Endothelial cell of umbilical vein (primary cell): Measurements from ENCODE around the gene PELI2. TPM values are rescaled to one million over a fixed set of nuclear protein-coding genes. Genes with fewer than 3 reads are reported as not detected.

Experiments used
- BruUV-seq: library from RNA; stranded (reverse); fragments of 400-500 nt; replicated peaks from 2 replicates; lab custom pipeline; 2021; lab: Mats Ljungman, UMichigan
- CTCF ChIA-PET: fragments of 300-600, 350-600 bp; sonication (Branson Sonifier 250); formaldehyde crosslinking; loops from one replicate; lab custom pipeline; 2021; ENCODE audit warnings: antibody characterized with exemption, inconsistent platforms; lab: Charles Lee
- POLR2A ChIA-PET: fragments of 300-600, 350-600 bp; sonication (Branson Sonifier 250); formaldehyde crosslinking; loops from one replicate; lab custom pipeline; 2021; ENCODE audit warnings: antibody characterized with exemption, inconsistent platforms; lab: Charles Lee
- DNase-seq: peaks from one replicate; pipeline ENCODE4 v3.0.0-alpha.2; 2011; ENCODE audit warnings: low read depth, low spot score
- FAIRE-seq: peaks from 2 replicates; lab custom pipeline; 2011; peaks lifted over from hg19 to GRCh38; lab: Jason Lieb, UNC
- H2AFZ ChIP-seq: 2 replicates; pipeline ENCODE4 v1.6.0; 2012; ENCODE audit warnings: low read depth, low read length, control low read depth, inconsistent platforms
- H3K27ac ChIP-seq: 2 replicates; pipeline ENCODE4 v1.5.1; 2011; ENCODE audit warnings: low read depth, mild to moderate bottlenecking, control low read depth, low read length, moderate library complexity; ENCODE audit not compliant: insufficient read depth
- H3K27me3 ChIP-seq, 2 experiments: 2 replicates each; pipeline versions ENCODE4 v1.6.0 to v1.6.1; 2011; ENCODE audit warnings: low read length in 2 of 2, mixed read lengths in 1 of 2; ENCODE audit not compliant: control insufficient read depth in 2 of 2, insufficient read depth in 2 of 2
- H3K36me3 ChIP-seq, 2 experiments: 2 replicates in 1 of 2; 3 replicates in 1 of 2; pipeline ENCODE4 v1.5.1; 2011; ENCODE audit warnings: low read length in 2 of 2, mild to moderate bottlenecking in 1 of 2, moderate library complexity in 1 of 2; ENCODE audit not compliant: control insufficient read depth in 2 of 2, insufficient read depth in 2 of 2; ENCODE audit errors: extremely low read depth in 1 of 2
- H3K4me1 ChIP-seq: 3 replicates; pipeline ENCODE4 v1.5.1; 2011; ENCODE audit warnings: mild to moderate bottlenecking, low read length; ENCODE audit not compliant: control insufficient read depth, insufficient read depth; ENCODE audit errors: extremely low read depth
- H3K4me2 ChIP-seq: 2 replicates; pipeline ENCODE4 v1.6.1; 2011; ENCODE audit warnings: low read length, control low read depth, mixed read lengths; ENCODE audit not compliant: insufficient read depth
- H3K4me3 ChIP-seq, 3 experiments: fragments of 200-600 bp in 1 of 3; sonication (generic), shearing (Covaris generic) in 1 of 3; replicated peaks in 1 of 3; 2 replicates each; pipeline ENCODE4 v1.5.1; 2011 to 2016; ENCODE audit warnings: control low read depth in 3 of 3, low read length in 3 of 3, mild to moderate bottlenecking in 2 of 3, inconsistent platforms in 1 of 3, low read depth in 1 of 3, moderate library complexity in 1 of 3; ENCODE audit not compliant: insufficient read depth in 1 of 3
- H3K79me2 ChIP-seq: 2 replicates; pipeline ENCODE4 v1.6.0; 2012; ENCODE audit warnings: low read length, inconsistent platforms; ENCODE audit not compliant: control insufficient read depth, insufficient read depth
- H3K9ac ChIP-seq: replicated peaks from 2 replicates; pipeline ENCODE3; 2011; ENCODE audit warnings: low read length, control low read depth; ENCODE audit not compliant: insufficient read depth; ENCODE audit errors: extremely low read depth
- H3K9me1 ChIP-seq: replicated peaks from 3 replicates; pipeline ENCODE4 v1.6.0; 2011; ENCODE audit warnings: mild to moderate bottlenecking, low read length; ENCODE audit not compliant: control insufficient read depth, insufficient read depth; ENCODE audit errors: extremely low read depth
- H3K9me3 ChIP-seq: replicated peaks from 2 replicates; pipeline ENCODE4 v1.5.1; 2012; ENCODE audit warnings: low read length, inconsistent platforms; ENCODE audit not compliant: control insufficient read depth, insufficient read depth
- H4K20me1 ChIP-seq: replicated peaks from 2 replicates; pipeline ENCODE3; 2011; ENCODE audit warnings: mild to moderate bottlenecking, low read length; ENCODE audit not compliant: control insufficient read depth, insufficient read depth; ENCODE audit errors: extremely low read depth
- CTCF ChIP-seq, 2 donors: IDR thresholded peaks; 1 replicate in 1 of 2; 2 replicates in 1 of 2; pipeline ENCODE4 v1.5.1; 2011; ENCODE audit warnings: low read length in 2 of 2, mild to moderate bottlenecking in 2 of 2, moderate library complexity in 2 of 2, control low read depth in 1 of 2, inconsistent platforms in 1 of 2, low read depth in 1 of 2; ENCODE audit not compliant: insufficient read depth in 1 of 2; ENCODE audit errors: extremely low read depth in 1 of 2
- EZH2 ChIP-seq: IDR thresholded peaks from 2 replicates; pipeline ENCODE4 v1.6.1; 2012; ENCODE audit warnings: borderline replicate concordance, low read depth, mild to moderate bottlenecking, moderate library complexity, low read length, inconsistent platforms; ENCODE audit not compliant: severe bottlenecking
- FOS ChIP-seq: IDR thresholded peaks from 2 replicates; pipeline ENCODE4 v1.6.1; 2011; ENCODE audit warnings: mild to moderate bottlenecking, low read length, moderate library complexity, borderline replicate concordance; ENCODE audit not compliant: insufficient read depth
- GATA2 ChIP-seq: IDR thresholded peaks from 2 replicates; pipeline ENCODE4 v1.7.0; 2011; ENCODE audit warnings: low read depth, mild to moderate bottlenecking, moderate library complexity, mixed read lengths, low read length; ENCODE audit not compliant: insufficient read length, insufficient read depth
- JUN ChIP-seq: IDR thresholded peaks from 2 replicates; pipeline ENCODE4 v1.6.1; 2011; ENCODE audit warnings: borderline replicate concordance, low read depth; ENCODE audit not compliant: insufficient read length, insufficient read depth
- MAX ChIP-seq: IDR thresholded peaks from 2 replicates; pipeline ENCODE4 v1.6.1; 2011; ENCODE audit not compliant: insufficient read depth, insufficient read length
- MYC ChIP-seq: IDR thresholded peaks from one replicate; pipeline ENCODE4 v1.6.1; 2011; ENCODE audit warnings: mild to moderate bottlenecking, low read depth, low read length
- POLR2A ChIP-seq: IDR thresholded peaks from 2 replicates; pipeline ENCODE4 v1.6.1; 2012; ENCODE audit warnings: low read depth, mild to moderate bottlenecking, control low read depth, low read length
- POLR2AphosphoS5 ChIP-seq: IDR thresholded peaks from 2 replicates; pipeline ENCODE4 v1.6.1; 2012; ENCODE audit warnings: low read depth, mild to moderate bottlenecking, control low read depth, low read length, moderate library complexity; ENCODE audit not compliant: insufficient read depth
- dilution Hi-C: fragments of 300-500 bp; cut with MboI; formaldehyde crosslinking; loops from one replicate; pipeline ENCODE4 v1.15.0; 2019; ENCODE audit warnings: low sequenced_read_pairs; ENCODE audit not compliant: extremely low pct_ligation_motif_present
- intact Hi-C: fragments of 100-400 bp; cut with micrococcal nuclease; formaldehyde crosslinking; loops from one replicate; pipeline ENCODE4 v1.10.0; 2022
- polyA plus RNA-seq, 4 experiments: library from polyadenylated mRNA; depleted of rRNA in 3 of 4; stranded (reverse) in 3 of 4; unstranded in 1 of 4; fragments of >200 nt; gene quantifications; 2 replicates each; pipeline versions ENCODE4 v1.2.1 to v1.2.3, GENCODE V29; 2011 to 2012; ENCODE audit warnings: missing spikeins in 1 of 4
- total RNA-seq: library from RNA; stranded (reverse); gene quantifications from 2 replicates; pipeline ENCODE4 v1.2.3, GENCODE V29; 2021

PELI2 gene
- total and polyA plus RNA-seq, 2 donors (not counting 3 experiments of a cell fraction or from before 2014, with no cell fraction given) = 11.5 to 13.0 TPM

GRCh38 chr14:56098021-56098420, 20.2 kb upstream of the PELI2 start:
- no peak overlapping the region for H3K4me3 ChIP-seq
- no TSS peak for BruUV-seq
- H3K27me3 ChIP-seq = peaks cover 18 to 32% of the 10 kb centered on the region in 2 experiments
- H3K9me1 ChIP-seq = no peaks in the 10 kb centered on the region
- CTCF ChIA-PET = interaction anchor here (1.0 to 1.9 kb wide), 2 partner anchors 10 kb away, joined by 4 to 5 read pairs; no protein-coding TSS in a partner anchor
- FAIRE-seq (no peak), DNase-seq (no peak)
- H2AFZ ChIP-seq = no peak overlapping the region
- no peak overlapping the region for H3K4me2 ChIP-seq
- H4K20me1 ChIP-seq = no peaks in the 10 kb centered on the region
- H3K9me3 ChIP-seq = no peaks in the 10 kb centered on the region
- dilution Hi-C loops = no loop called here
- POLR2A ChIA-PET = no interaction called here
- TF ChIP-seq EZH2 (no peak), MYC (no peak), POLR2A (no peak), POLR2AphosphoS5 (no peak), MAX (no peak), CTCF (IDR thresholded peaks at IDR 0.05; ENCODE audit: extremely low read depth in 1 of 2, insufficient read depth in 1 of 2, low read depth in 1 of 2, low read length in 2 of 2) (no peak), GATA2 (no peak), FOS (no peak), JUN (no peak)
- no peaks in the 10 kb centered on the region for H3K36me3 ChIP-seq
- intact Hi-C loops = no loop called here
- H3K27ac ChIP-seq = no peak overlapping the region
- no peaks in the 10 kb centered on the region for H3K4me1 ChIP-seq
- H3K79me2 ChIP-seq = no peaks in the 10 kb centered on the region
- no peak overlapping the region for H3K9ac ChIP-seq
